HG02588 (cell line): Measurements from ENCODE around the gene OR6C76.
"Not testable (repeated sequence)": the region's sequence is repeated elsewhere in the genome, so short reads cannot be mapped to it uniquely, and the experiment has no call there.

Experiments used
- ATAC-seq: cut with Tn5 transposase; IDR thresholded peaks from one replicate; pipeline ENCODE4 v1.9.1; 2021; ENCODE audit warnings: mild to moderate bottlenecking, moderate library complexity; ENCODE audit not compliant: unreplicated experiment

OR6C76 gene

DNA sequence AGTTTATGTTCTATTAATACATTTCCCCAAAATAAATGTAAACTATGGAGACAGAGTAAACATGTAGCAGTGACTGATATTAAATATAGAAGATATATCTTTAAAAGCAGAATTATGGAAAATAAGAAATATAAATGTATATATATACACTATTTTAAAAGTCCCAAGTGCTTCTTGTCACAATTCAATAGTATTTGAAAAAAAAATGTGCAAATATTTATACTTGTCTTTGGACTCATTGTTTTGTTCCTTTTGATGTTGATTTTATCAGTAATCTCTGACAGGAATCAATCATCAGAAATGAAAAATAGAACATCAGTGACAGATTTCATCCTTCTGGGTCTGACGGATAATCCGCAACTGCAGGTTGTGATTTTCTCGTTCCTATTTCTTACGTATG is at the start of gene OR6C76:
Gene OR6C76, plus strand, starts transcription at position 301 of the 400 bp plus-strand sequence. Its CDS starts 0 bp downstream, at position 301.
- ATAC-seq, result no peak

DNA sequence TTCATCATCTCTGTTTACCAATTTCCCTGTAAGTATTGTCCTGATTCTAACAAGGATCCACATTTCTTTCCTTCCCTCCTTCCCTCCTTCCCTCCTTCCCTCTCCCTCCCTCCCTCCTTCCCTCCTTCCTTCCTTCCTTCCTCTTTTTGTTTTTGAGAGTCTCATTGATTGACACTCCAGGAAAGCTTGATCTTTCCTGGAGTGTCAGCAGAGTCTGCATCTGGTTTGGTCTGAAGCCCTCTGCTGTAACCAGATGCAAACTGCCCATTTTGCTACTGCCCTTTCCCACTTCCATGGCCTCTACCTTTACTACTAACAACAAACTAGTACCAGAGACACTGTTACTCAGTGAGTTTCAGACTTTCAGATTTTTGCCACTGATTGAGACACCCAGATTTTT is 40.2 kb upstream of the OR6C76 start:
- no peak for ATAC-seq

DNA sequence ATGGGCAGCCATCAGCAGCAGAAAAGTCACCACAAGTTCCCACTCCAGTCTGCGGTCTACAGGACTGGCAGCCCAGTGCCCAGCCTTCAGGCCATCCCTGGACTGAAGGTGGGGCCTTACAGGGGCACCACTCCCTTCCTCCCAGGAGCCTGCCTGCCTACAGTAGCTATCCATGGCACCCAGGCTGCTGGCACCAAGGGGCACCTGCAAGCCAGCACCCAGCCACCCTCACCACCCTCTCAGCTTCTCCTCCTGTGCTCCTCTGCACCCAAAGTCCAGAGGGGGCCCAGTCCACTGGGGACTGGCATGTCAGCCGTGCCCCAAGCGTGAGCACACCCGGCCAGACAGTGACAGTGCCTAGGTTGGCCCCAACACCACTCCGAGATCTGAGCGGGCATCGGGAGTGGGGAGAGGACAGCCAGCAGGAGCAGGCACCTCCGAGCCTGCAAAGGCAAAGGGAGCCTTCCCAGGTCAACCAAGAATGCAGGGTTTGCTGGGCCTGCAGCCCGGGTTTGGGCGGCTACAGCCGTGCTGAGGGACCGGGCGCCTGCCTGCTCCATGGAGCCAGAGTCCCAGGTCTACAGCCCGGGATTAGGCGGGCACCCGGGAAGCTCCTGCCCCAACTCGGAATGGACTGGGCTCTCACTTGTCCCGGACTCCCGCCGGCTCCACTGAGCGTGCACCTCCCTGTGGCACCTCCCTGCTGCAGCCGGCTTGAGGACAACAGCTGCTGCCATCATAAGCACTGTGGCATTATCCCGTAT is 33.8 kb upstream of the OR6C76 start:
- ATAC-seq, result no peak

DNA sequence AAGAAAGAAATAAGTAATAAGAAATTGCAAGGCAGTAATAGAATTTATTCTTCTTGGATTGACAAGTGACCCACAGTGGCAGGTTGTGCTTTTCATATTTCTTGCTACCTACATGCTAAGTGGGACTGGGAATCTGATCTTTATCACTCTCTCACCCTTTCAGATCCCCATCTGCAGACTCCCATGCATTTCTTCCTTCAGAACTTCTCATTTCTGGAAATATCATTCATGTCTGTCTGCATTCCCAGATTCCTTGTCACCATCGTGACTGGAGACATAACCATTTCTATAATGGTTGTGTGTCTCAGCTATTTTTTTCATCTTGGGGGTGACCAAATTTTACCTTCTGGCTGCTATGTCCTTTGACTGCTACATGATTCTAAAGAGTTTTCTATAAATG is 29.7 kb upstream of the OR6C76 start:
- ATAC-seq, result no peak

DNA sequence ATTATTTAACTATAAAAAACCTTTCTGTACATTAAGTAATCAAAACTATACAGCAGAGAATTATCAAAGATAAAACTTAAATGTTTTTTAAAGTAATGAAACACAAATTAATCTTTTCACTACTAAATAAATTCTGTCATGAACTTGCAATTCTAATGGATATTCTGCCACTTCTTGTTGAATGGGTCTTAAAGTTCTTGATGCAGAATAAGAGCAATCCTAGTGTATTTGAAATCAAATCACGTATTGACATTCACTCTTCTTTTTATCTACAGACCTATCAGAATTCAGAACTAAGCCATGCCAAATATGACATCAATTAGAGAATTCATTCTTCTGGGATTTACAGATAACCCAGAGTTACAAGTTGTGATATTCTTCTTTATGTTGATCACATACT is 25.8 kb upstream of the OR6C76 start, which contains the start of gene OR6C65:
Gene OR6C65, plus strand, starts transcription at position 301 of the 400 bp plus-strand sequence. Its CDS starts 0 bp downstream, at position 301.
- ATAC-seq, result no peak

DNA sequence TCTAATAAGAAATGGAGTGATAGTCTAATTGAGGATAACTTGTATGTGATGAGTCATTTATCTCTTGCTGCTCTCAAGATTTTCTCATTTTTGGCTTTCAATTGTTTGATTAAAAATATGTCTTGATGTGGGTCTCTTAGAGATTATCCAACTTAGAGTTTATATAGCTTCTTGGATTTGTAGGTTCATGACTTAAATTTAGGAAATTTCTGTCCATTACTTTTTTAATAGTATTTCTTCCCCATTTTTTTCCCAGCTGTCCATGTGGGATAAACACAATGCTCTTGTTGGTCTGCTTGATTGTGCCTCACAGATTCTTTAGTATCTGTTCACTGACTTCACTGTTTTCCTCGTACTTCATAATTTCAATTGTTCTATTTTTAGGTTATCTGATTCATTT is 18.2 kb upstream of the OR6C76 start:
- ATAC-seq, result no peak

DNA sequence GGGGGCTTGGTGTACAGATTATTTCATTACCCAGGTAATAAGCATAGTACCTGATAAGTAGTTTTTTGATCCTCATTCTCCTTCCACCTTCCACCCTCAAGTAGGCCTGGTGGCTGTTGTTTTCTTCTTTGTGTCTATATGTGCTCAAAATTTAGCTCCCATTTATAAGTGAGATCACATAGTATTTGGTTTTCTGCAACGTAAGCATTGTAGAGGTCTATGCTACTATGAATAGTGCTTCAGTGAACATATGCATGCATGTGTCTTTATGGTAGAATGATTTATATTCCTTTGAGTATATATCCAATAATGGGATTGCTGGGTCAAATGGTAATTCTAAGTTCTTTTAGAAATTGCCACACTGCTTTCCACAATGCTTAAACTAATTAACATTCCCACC is 16.9 kb upstream of the OR6C76 start:
- ATAC-seq, result not testable (repeated sequence)

DNA sequence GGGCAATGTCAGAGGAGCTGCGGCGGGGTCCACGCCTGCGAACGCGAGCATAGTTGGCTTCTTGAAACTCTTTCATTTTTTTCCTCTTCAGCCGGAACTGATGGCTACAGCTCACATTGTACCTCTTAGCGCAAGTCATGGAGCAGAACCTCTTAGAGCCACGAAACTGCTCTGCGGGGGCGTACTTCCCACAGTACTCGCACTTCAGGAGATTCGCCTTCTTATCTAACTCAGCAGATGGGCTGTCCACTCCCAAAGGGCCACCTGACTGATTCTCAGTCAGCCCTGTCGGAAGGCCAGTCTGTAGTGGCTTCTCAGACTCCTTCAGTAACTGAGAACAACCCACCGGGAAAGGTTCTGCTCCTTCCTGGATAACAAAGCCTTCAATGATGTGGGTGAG is 13.9 kb upstream of the OR6C76 start:
- not testable (repeated sequence) for ATAC-seq

DNA sequence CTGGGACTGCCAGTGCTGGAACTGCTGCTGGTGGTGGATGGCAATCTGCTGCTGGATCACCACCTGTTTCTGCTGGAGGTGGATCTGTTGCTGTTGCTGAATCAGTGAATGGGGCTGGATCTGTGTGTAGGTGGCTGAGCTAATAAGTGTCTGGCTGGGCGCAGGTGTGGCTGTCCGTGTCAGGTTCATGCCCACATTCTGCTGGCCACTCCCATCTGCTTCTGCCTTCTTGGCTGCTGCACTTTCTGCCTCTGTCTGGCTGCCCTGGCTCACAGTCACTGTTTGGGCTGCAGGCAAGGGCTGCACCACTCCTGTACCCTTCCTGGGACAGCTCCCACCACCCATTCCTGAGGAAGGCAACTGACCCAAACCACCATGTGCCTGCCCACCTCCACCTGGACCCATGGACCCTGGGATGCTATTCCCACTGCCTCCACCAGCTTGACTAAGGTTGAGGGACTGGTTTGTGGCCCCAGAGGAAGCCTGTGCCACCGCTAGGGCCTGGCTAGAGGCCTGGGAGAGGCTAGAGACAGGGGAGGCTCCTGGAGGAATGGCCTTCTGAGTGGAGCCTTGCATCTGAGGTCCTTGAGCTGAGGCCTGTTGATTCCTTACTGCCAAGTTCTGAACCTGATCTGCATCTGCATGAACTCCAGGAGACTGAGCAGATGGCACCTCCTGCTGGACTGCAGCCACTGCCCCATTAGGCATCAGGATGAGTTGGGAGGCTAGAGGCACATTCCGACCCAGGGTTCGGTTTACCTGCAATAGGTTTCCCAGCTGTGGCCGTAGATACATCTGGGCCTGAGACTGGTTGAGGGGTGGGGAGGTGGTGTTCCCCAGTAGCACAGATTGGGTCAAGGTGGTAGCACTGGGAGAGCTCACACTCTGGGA is 12.3 kb upstream of the OR6C76 start:
- not testable (repeated sequence) for ATAC-seq

DNA sequence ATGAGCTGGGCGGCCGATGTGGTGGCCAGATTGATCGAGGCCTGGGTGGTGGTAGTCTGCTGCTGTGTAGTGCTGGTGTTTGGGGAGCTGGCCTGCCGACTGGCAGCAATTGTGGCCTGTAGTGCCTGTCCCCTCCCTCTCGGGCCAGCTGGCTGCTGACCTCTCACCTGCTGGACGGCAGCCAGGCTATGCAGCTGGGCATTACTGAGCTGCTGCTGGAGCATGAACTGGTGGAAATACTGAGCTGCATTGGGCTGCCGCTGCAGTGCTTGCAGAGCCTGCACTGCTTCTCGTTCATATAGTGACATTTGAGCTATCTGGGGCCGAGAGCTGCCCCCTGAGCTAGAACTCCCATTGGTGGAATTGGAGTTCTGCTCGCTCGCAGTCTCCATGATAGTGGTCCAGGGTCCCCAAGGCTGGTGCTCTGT is 11.6 kb upstream of the OR6C76 start:
- ATAC-seq, result not testable (repeated sequence)

DNA sequence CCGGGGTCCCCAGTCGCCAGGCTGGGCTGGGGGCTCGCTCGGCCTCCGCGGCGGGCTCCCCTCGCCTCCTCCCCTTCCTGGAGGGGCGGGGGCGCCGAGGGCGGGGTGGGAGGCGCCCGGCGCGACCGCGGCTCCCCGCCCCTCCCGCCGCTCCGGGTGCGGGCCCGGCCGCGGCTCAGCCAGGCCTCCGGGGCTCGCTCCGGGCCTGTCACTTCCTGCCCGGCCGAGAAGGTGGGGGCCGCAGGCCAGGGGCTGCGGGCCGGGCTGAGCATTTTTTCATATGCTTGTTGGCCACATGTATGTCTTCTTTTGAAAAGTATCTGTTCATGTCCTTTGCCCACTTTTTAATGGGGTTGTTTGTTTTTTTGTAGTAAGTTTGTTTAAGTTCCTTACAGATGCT is 11.2 kb upstream of the OR6C76 start:
- not testable (repeated sequence) for ATAC-seq

DNA sequence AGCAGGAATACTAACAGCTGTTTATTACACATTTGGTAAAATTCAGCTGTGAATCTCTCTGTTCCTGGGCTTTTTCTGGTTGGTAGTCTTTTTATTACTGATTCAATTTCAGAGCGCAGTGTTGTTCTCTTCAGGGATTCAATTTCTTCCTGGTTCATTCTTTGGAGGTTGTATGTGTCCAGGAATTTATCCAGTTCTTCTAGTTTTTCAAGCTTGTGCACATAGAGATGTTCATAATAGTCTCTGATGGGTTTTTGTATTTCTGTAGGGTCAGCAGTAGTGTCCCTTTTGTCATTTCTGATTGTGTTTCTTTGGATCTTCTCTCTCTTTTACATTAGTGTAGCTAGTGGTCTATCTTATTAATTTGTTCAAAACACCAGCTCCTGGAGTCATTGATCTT is 9.1 kb upstream of the OR6C76 start:
- no peak for ATAC-seq

DNA sequence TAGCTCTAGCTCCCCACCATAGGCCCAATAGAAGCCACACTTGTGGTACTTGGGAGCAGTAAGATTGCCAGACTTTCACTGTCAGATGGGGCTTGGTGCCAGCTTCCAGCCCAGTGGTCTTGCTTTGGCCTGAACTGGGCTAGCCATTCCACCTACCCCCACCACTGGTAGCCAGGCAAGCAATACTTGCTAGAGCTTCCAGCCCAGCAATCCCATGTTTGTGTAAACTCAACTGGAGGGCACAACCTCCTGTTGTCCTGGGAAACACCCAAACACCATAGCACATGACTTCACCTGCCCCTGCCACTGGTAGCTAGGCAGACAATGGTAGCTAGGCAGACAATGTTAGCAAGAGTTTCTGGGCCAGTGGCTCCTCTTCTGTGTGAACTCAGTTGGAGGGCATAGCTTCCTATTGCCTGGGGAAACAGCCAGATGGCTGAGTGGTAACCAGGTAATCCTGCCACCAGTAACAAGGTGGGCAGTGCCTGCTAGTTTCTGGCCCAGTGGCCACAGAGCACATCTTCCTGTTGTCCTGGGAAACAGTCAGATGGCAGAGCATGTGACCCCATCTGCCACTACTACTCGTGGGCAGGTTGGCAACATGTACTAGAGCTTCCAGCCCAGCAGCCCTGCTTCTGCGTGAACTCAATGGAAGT is 5.6 kb upstream of the OR6C76 start:
- ATAC-seq, result no peak

DNA sequence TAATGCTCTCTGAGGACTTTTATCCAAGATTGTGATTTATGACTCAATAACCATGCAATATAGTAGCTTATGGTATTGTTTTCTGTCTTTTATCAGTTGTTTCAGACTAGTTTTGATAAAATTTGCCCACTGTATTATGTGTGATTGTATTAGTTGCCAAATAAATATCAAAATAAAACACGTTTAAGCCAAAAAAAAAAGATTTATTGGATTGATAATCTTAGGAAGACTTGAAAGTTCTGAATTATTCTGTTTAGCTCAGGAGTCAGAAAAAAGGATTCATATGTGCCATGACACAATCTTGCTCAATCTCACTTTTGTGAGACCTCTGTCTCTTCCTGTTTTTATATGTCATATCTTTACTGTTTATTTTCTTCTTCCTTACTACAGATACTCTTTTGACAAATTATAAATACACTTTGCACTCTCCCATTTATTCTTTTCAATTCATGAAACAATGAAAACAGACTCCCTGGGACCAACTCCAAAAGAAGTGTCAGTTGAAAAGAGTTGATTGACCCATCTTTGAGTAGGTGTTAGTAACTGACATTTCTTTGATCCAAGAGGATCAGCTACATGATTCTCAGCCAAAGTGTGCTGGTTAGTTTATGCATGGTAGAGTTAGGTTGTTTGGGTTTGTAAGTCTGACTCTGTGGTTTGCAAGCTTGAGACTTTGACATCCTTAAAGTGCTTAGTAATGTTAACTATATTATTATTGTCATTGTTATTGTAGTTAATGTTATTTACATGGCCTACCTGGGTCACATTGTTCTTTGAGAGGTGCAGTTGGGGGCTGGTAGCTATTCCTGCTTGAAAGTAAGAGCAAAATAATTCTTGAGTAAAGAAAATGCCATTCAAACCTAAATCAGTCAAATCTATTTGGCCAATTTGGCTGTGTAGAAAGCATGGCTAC is 2.5 kb downstream of the OR6C76 start:
- ATAC-seq, result no peak

DNA sequence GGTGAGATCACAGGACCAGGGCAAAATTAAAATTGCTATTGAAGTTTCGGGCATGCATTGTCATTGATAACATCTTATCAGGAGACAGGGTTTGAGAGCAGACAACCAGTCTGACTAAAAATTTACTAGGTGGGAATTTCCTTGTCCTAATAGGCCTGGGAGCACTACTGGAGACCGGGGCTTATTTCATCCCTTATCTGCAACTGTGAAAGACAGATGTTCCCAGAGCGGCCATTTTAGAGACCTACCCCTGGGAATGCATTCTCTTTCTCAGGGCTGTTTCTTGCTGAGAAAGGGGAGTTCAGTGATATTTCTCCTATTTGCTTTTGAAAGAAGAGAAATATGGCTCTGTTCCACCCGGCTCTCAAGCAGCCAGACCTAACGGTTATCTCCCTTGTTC is 15.2 kb downstream of the OR6C76 start:
- not testable (repeated sequence) for ATAC-seq

DNA sequence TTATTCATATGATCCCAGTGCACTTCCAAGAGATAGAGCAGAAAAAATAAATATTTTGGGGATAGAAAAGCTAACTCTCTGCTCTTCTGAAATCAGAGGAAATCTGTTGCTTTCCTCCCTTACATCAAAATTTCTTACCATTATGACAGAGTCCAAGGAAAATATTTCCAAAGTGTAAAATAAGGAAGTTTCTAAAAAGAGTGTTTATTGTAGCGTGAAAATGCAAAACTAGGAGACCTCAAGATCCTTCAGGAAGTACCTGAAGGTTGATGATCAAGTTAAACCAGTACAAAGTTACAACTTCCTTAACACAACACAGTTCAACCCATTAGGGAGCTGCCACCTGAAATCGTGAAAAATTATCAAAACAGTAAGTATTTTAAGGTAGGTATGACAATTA is 17.7 kb downstream of the OR6C76 start, which contains the start of gene OR6C2:
Gene OR6C2, plus strand, starts transcription at position 301 of the 400 bp plus-strand sequence. CDS start 8,138 bp downstream, outside the sequence.
- no peak for ATAC-seq

DNA sequence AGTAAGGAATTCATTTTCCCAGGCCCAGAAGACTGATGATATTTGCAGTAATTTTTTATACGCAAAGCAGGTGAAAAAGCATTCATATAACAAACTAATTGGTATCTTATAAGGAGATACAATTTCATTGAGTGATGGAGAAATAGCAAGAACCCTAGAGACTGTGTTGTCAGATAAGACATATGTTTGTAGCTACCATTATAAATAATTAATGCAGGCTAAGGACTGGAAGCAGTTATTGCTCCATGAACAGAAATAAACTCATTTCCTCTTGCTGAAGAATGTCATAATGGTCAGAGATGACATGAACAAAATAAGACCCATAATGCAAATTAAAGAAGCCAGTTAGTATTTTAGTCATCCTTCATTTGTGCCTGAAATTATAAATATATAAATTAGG is 19.3 kb downstream of the OR6C76 start:
- ATAC-seq, result no peak

DNA sequence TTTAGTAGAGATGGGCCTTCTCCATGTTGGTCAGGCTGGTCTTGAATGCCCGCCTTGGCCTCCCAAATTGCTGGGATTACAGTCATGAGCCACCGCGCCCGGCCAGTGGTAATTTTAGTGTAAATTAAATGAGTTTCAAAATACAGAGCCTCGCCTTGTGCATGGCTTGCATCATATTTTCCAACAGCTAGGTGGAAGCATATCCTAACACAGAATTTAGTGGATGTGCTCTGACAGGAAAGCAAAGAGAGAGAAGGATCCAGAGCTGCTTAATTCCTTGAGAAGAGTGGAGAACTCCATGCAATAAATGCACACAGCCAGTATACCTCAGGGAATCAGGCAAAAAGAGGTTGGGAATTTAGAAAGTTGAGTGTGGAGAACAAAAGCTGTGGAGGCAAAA is 20.3 kb downstream of the OR6C76 start:
- ATAC-seq, result no peak

DNA sequence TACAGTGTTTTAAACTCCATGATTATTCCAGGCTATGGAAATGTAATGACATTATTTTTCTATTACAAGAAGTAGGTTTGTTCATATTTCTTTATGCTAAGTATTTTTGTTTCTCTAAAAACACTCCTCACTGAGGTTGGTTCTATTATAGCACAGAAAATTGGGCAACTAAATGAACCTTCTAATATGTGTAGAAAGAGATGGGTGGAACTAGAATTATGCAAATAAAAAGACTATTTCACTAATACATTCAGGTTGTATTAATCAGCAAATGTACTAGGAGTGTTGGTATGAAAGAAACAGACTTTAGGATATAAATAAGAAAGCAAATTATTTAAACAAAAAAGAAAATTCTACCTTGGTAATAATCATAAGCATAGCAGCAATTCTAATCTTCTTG is 22.8 kb downstream of the OR6C76 start:
- no peak for ATAC-seq

DNA sequence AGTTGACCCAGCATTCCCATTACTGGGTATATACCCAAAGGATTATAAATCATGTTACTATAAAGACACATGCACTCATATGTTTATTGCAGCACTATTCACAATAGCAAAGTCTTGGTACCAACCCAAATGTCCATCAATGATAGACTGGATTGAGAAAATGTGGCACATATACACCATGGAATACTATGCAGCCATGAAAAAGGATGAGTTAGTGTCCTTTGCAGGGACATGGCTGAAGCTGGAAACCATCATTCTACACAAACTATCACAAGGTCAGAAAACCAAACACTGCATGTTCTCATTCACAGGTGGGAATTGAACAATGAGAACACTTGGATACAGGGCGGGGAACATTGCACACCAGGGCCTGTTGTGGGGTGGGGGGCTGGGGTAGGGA is 38.9 kb downstream of the OR6C76 start:
- ATAC-seq, result not testable (repeated sequence)
